HFFc6 (cell line): ENCODE data around the gene PREX1. TPM values are rescaled to one million over a fixed set of nuclear protein-coding genes. Genes with fewer than 3 reads are reported as not detected.

ENCODE experiments used
- DNase-seq: peaks from one replicate; pipeline ENCODE4 v3.0.0-alpha.2; 2018
- H3K27ac Mint-ChIP-seq: 2 replicates; pipeline ENCODE4 v1.8.0; 2020; ENCODE audit warnings: mild to moderate bottlenecking, mixed read lengths
- H3K27me3 Mint-ChIP-seq: 2 replicates; pipeline ENCODE4 v1.8.0; 2021; ENCODE audit warnings: mild to moderate bottlenecking, moderate library complexity, mixed read lengths; ENCODE audit not compliant: insufficient read depth
- H3K36me3 Mint-ChIP-seq: 2 replicates; pipeline ENCODE4 v1.8.0; 2021; ENCODE audit warnings: low read depth, mixed read lengths
- H3K4me1 Mint-ChIP-seq: 2 replicates; pipeline ENCODE4 v1.8.0; 2020; ENCODE audit warnings: low read depth, mixed read lengths
- H3K4me3 Mint-ChIP-seq: 2 replicates; pipeline ENCODE4 v1.8.0; 2020; ENCODE audit warnings: mild to moderate bottlenecking, moderate library complexity, mixed read lengths
- H3K9me3 Mint-ChIP-seq: 2 replicates; pipeline ENCODE4 v1.8.0; 2020; ENCODE audit warnings: mild to moderate bottlenecking, mixed read lengths
- CTCF ChIP-seq: fragments of 200-600 bp; sonication (generic); IDR thresholded peaks from 2 replicates; pipeline ENCODE4 v1.5.0; 2021; ENCODE audit warnings: antibody characterized with exemption, mild to moderate bottlenecking
- total RNA-seq, 6 experiments: library from RNA; stranded (reverse); fragmentation: NEBNext Ultra II Directional; extraction: Animal tissue kit (Norgen Biotek cat#: 25700); gene quantifications; 2 replicates in 1 of 6; 3 replicates in 5 of 6; pipeline ENCODE4 v1.2.3, GENCODE V29; 2021

The PREX1 gene
- total RNA-seq, 6 experiments from 2014 or later, result 1.8 to 4.1 (median 2.8) TPM

- Mint-ChIP-seq H3K36me3 (no peaks in the 10 kb centered on the region), H3K9me3 (no peaks in the 10 kb centered on the region), H3K27me3 (peaks cover 4% of the 10 kb centered on the region), H3K27ac (no peak overlapping the region), H3K4me1 (no peaks in the 10 kb centered on the region), H3K4me3 (no peak overlapping the region)
- no peak; the same call in 1 of the 2 replicates for TF ChIP-seq CTCF
- DNase-seq, result no peak
Observed at GRCh38 chr20:48706710-48707365, 121.0 kb downstream of the PREX1 start.

- peaks cover 3% of the 10 kb centered on the region for H3K27me3 Mint-ChIP-seq
- no peaks in the 10 kb centered on the region for H3K9me3 Mint-ChIP-seq
- H3K4me3 Mint-ChIP-seq, result no peak overlapping the region
- no peaks in the 10 kb centered on the region for H3K36me3 Mint-ChIP-seq
- no peak for TF ChIP-seq CTCF
- H3K27ac Mint-ChIP-seq, result no peak overlapping the region
- H3K4me1 Mint-ChIP-seq, result no peaks in the 10 kb centered on the region
- no peak for DNase-seq
Observed at GRCh38 chr20:48706116-48706656, 121.6 kb downstream of the PREX1 start.

- H3K27ac Mint-ChIP-seq, result no peak overlapping the region
- no peaks in the 10 kb centered on the region for H3K4me1 Mint-ChIP-seq
- H3K9me3 Mint-ChIP-seq, result no peaks in the 10 kb centered on the region
- H3K4me3 Mint-ChIP-seq, result no peak overlapping the region
- H3K36me3 Mint-ChIP-seq, result no peaks in the 10 kb centered on the region
- no peak for TF ChIP-seq CTCF
- DNase-seq, result no peak
- H3K27me3 Mint-ChIP-seq, result peaks cover 1% of the 10 kb centered on the region; the same call in 1 of the 2 replicates
Observed at GRCh38 chr20:48705240-48706115, 122.3 kb downstream of the PREX1 start.

- Mint-ChIP-seq H3K4me3 (no peak overlapping the region), H3K9me3 (no peaks in the 10 kb centered on the region), H3K27me3 (peaks cover 3% of the 10 kb centered on the region), H3K27ac (no peak overlapping the region), H3K4me1 (no peaks in the 10 kb centered on the region), H3K36me3 (no peaks in the 10 kb centered on the region)
- no peak for DNase-seq
- TF ChIP-seq CTCF, result no peak
Observed at GRCh38 chr20:48704761-48705160, 123.0 kb downstream of the PREX1 start.

- Mint-ChIP-seq H3K4me3 (no peak overlapping the region), H3K27me3 (peaks cover 3% of the 10 kb centered on the region), H3K9me3 (no peaks in the 10 kb centered on the region), H3K27ac (no peak overlapping the region), H3K36me3 (no peaks in the 10 kb centered on the region), H3K4me1 (no peaks in the 10 kb centered on the region)
- no peak for DNase-seq
- TF ChIP-seq CTCF, result no peak
Observed at GRCh38 chr20:48703511-48704219, 124.1 kb downstream of the PREX1 start.
